HG03432 (cell line): Measurements from ENCODE around the gene AMPD2.
"Not testable (repeated sequence)": the region's sequence is repeated elsewhere in the genome, so short reads cannot be mapped to it uniquely, and the experiment has no call there.

Experiments
- ATAC-seq: cut with Tn5 transposase; IDR thresholded peaks from one replicate; pipeline ENCODE4 v1.9.1; 2021; ENCODE audit warnings: mild to moderate bottlenecking, moderate library complexity; ENCODE audit not compliant: unreplicated experiment

Gene AMPD2

DNA sequence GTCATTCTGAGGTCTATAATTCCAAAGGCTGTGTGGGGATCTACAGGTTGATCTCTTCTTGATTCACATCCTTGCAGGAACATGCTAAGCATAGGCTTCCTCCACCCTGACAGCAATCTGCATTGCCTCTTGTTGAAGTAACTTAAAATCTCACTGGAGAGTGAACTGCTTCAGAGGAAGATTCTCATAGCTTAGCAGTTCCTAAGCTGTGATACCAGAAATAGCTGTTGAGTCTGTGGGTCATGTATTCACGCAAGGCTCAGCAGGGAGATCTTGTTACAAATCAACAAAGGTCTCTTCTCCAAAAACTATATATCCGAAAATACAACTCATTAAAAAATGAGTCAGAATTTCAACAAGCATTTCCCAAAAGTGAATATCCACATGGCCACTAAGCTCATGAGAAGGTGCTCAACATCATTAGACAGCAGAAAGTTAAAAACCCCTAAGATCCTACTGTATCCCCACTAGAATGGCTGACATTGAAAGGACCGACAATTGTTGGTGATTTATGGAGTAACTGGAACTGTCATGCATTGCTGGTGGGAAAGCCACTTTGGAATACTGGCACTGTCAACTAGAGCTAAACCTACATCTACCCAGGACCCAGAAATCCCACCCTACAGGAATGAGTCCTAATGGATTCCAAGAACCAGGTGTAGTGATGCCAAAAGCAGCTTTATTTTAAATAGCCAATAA lies 57.2 kb downstream of the AMPD2 start:
- ATAC-seq = not testable (repeated sequence)

DNA sequence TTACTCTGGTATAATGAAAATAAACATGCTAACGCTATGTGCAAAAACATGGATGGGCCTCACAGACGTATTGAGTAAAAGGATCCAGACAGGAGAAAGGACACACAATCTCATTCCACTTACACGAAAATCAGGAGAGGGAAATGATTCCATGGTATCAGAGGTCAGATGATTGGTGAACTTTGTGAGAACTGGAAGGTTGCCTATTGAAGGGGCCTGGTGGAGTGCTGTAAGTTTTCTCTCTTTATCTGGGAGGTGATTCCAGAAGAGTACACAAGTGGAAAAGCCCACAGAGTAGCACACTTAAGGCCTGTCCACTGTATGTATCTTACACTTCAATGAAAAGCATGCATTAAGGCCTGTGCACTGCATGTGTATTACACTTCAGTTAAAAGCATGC lies 57.8 kb downstream of the AMPD2 start:
- no peak for ATAC-seq

- ATAC-seq = not testable (repeated sequence)
Observed at GRCh38 chr1:109678637-109679036, 59.0 kb downstream of the AMPD2 start.
